MV-4-11 (cell line): ENCODE results near the gene CDH12.
"Not testable (repeated sequence)": the region's sequence is repeated elsewhere in the genome, so short reads cannot be mapped to it uniquely, and the experiment has no call there.

Experiments
- DNase-seq: peaks from one replicate; lab custom pipeline; 2025; lab: John Stamatoyannopoulos, UW

The CDH12 gene

DNA sequence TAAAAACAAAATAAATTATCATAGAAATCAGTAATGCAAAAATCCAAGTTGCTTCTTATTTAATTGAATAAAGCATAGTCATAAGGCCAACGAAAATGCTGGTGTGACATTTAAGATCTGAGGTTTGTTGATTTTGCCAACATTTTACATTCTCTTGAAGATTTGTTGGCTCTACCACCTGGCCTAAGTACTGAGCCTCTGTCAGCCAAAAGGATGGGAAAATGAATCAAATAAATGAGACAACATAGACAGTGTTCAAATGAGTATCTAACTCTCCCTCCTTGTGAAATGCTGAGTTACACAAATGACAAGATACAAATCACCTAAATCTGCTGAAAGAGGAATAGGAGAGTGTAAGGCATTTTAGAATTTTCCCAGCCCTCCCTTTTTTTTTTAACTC, 575.0 kb downstream of the CDH12 start:
- no peak for DNase-seq

DNA sequence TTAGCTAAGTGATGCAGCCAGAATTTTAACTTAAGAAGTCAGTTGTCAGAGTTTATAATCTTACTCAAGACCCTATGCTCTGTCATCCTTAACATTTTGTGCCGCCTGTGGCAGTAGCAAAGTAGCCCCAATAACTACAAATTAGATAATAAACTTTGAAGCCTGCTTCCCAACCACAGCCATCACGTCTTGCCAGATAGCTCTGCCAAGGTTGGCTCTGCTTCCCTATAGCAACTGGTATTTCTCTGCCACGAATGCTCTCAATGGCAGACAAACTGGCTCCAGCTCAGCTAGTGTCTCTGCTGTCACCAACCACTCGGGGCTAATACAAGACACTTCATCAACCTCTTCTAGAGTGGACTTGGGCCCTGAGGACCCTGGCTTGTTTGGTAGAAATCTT, 576.1 kb downstream of the CDH12 start:
- DNase-seq: no peak

DNA sequence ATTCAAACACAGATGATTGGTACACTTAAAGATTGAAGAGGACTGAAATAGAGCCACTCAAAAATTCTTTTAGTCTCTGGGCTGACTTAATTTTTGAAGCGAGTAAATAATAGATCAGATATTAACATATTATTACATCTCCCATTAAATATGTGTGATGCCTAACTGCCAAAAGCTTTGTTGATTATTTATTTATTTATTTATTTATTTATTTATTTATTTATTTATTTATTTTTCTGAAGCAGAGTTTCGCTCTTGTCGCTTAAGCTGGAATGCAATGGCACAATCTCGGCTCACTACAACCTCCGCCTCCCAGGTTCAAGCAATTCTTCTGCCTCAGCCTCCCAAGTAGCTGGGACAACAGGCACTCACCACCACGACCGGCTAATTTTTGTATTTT, 587.3 kb downstream of the CDH12 start:
- not testable (repeated sequence) for DNase-seq

DNA sequence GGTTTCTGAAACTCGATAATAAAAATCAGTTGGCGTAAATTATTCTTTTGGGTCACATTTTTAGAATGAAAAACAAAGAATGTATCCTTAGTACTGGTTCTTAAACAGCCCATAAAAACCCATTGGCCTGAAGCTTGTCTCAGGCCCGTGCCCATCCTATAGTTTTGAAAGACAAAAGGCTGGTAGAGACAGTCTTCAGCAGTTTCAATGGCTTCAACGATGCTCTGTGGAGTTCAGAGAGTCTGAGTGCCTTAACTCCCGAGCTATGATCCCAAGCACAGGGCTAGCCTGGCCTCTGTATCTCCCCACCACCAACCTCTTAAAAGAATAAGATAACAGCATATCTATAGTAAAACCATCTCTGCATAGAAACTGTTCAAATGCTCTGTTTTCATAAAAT, 595.0 kb downstream of the CDH12 start:
- no peak for DNase-seq

DNA sequence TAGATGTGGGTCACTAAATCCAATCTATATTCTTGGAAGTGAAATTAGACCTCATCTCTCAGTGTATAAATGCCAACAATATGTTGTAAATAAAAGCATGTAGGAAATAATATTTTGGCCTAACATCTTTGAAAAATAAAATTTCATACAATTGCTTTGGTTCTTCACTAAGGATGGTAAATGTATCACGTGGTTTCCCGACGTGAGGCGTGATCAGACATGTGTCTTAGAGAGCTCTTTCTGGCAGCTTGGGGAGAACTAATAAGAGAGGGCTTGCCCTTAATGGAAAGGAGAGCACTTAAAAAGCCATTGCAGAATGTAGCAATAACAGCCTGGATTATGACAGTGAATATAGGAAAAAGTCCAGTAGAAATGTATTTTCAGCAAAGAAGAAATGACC, 602.6 kb downstream of the CDH12 start:
- no peak for DNase-seq

DNA sequence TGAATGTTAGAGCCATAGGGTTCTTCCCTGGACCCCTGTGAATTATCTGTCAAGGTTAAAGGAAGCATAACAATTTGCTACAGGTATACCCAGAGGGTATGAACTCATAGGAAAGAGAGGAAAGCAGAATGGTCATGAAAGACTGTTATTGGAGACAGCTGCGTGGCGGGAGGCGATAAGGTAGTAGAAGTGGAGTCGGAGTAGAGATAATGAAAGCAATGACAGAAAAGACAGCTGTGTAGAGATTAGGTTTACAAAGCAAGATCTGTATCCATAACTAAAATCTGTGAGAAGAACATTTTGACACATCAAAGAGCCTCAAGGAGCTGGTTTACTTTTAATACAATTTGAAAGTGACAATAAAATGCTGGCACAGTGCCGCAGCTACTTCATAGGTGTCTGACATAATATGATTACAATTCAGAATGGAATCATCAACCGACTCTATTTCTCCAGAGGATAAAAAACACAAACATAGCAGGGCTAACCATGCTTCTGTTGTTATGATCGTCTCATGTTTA, 603.9 kb downstream of the CDH12 start:
- DNase-seq: no peak

DNA sequence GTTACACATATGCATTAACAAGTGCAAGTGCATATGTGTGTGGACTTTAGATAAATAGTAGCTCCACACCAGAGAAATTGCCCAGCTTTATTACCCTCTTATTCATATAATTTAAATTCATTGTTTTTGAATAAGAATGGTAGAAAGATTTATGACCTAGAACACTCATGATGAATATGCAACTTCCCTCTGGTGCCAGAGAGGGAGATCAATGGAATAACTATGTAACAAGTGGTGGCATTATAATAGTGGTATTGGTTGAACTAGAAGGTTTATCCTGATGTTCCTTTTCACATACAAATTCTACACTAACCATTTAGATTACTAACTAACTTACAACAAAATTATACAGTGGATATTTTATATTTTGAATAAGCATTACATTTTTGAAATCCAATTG, 607.4 kb downstream of the CDH12 start:
- no peak for DNase-seq

DNA sequence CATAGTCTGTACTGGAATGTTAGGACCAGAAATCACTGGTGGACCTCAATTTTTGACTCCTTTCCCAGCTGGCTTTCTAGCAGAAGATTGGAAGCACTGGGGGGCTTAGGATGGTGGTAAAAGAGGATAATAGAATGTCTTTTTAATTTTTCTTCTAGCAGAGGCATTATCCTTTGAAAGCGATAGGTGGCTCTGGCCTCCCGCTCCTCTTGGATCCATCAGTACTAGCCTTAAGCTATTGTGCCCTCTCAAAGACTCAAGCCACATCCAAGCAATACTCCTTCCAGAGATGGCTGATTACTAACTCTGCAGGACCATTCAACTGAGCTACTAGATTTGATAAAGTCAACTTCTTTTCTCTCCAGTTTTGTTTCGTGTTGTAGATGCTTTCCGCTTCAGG, 610.6 kb downstream of the CDH12 start:
- DNase-seq: no peak

DNA sequence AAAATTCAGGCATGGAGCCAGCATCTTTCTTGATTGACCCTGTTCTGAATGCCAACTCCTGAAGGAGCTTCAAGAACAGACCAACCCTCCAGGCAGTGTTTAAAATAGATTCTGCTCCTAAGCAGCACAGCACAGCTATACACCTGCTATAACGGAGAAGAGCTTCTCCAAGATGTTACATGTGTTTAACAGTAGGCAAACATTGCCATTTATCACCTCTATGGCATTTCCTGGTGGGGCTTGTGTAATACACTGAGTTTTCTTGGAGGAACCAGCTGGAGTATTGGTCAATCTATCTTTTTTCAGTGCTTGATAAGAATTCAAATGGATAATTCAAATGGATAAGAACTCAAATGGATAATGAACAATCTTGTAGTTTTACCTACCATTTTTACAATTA, 615.1 kb downstream of the CDH12 start:
- DNase-seq: no peak

DNA sequence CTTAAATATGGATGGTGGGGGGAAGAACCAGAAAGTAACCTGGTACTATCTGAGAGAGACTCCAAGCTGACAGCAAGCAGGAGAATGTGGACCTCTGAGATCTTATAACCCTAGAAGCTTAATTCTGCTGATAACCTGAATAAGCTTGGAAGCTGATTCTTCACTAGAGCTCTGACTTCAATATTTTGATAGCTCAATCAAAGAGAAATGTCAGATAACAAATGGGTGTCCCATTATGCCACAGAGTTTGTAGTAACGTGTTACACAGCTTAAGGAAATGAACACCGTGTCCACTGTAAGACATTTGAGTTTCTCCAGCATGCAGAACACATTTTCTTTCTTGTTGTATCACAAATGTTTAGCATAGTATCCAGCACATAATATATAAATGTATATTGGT, 626.7 kb downstream of the CDH12 start:
- DNase-seq: no peak

DNA sequence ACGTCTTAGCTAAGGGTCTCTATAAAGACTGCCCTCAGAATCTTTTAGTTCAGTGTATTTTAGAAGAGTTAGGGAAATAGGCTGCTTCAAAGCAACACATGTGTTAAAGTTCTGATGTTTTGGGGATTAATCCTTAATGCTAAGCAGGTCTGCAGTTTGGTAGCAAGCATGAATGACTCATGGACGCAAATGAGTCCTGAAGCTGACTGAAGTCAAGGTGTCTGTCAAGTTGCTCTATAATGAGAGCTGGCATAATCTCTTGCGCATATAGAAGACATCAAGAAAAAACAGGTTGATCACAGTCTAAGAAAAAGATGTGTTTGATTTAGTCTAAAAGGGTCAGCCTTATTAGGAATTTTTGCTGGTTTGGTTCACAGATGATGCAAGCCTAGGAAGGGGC, 630.1 kb downstream of the CDH12 start:
- no peak for DNase-seq

DNA sequence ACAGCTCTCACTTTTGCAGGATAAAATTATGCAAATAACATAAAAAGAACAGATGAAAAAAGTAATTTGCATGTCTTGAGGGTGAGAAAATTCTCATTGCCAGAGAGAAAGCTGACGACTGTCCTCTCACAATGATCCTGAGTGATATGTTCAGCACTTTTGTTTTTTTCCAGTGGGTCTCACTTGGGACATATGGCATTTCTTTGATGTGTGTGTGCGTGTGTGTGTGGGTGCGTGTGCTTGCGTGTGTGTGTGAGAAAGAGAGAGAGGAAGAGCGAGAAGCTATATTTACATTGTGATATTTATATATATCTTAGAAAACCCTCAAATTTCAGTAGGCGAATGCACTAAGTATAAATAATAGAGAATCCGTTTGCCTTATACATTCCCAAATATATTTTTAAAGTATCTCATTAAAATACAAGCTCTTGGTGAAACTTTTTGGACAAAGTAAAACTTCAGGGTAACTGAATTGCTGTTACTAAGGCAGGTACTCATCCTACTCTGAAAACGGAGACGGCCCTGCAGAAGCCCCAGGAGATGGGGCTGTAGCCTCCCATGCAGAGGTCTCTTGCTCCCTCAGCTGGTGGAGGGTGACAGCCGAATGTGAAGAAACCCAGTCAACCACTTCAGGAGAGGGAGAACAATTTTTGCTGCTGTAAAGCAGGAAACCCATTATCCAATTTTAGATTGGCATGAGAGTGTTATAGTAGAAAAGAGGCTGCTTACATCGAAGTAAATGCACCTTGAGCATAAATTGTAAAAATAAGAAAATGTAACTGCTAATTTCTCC, 639.2 kb downstream of the CDH12 start:
- DNase-seq: not testable (repeated sequence)

DNA sequence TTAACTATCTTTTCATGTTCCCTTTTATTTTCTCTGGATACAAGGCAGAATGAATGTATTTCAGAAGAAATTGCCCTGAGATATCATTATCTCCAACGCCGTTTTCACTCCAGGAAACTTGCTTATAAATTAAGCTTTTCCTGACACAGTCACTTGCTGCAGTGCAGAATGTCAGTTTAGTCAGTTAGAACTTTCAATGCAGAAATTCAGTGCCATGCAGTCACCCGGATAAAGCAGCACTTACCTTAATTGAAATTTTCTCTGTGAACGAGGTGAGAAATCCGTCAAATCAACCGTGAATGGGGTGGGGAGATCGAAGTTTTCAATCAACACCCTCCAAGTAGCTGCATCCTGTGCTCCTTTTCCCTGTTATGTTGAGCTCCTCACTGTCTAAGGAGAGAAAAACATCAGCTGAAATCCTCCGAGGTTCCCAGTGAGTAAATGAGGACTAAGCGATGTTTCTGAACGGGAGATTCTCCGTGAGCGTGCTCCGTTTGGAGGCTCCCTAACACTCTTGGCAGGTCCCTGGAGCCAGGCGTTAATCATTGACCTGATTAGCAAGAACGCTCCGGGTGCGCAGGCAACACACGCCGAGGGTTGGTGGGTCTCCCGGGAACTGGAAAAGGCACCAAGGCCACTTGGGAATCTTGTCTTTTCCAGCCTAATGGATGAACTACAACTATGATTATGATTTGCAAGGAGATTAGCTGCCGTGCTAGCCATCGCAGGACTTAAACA, 640.7 kb downstream of the CDH12 start:
- not testable (repeated sequence) for DNase-seq

DNA sequence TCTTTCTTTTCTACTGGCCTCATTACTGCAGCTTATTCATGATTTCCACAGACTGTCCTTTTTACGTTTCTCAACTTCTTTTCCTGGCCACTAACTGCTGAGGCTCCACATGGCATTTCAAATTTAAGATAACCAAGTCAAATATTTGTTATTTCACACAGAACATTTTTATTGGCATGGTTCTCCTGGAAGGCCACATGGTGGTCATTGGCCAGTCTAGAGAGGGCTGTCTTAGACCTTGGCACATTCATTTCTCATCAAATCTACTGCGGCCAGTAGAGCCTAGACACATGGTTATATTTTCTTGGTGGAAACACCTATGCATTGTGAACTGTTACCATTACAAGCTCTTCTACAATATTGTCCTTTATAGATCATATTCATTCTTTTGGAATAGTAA, 644.7 kb downstream of the CDH12 start:
- not testable (repeated sequence) for DNase-seq

DNA sequence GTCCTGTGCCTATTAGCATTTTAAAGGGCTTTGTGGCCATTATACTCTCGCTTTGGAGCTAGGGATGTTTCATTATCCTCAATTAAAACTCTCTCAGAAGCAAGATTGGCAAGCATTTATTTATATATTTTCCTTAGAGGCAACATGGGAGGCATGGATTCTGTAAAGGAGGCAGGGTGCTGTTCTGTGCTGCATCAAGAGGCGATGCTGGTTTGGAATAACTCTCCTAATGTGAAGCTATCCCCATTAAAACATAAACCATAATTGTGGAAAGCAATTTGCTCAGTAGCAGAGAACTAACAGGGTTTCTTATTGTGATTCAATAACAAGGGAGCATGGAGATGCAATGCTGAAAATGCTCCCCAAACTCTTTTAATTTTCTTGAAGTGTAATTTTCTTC, 664.5 kb downstream of the CDH12 start:
- DNase-seq: not testable (repeated sequence)

DNA sequence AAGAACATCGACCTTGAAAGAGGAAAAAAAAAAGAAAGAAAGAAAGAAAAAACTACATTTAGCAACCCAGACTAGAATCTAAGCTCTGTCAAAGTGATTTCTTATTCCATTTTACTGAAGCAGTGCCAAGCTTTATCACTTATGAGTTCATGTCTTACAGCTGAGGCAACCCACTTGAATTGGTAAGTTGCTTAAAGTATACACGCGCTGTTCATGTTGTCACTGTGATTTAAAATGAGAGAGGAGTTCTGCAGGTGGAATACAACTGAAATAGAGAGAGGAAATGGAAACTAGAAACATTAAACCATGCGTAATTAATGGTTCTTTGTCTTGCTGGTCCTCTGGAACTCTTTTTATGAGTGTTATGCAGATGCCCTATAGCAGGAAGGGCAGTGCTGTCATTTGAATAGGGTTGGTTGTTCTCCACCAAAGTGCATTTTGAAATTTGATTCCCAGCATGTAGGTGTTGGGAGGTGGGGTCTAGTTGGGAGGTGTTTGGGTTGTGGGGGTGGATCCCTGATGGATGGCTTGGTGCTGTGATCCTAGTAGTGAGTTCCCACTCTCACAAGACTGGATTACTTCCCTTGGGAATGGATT, 665.4 kb downstream of the CDH12 start:
- not testable (repeated sequence) for DNase-seq

DNA sequence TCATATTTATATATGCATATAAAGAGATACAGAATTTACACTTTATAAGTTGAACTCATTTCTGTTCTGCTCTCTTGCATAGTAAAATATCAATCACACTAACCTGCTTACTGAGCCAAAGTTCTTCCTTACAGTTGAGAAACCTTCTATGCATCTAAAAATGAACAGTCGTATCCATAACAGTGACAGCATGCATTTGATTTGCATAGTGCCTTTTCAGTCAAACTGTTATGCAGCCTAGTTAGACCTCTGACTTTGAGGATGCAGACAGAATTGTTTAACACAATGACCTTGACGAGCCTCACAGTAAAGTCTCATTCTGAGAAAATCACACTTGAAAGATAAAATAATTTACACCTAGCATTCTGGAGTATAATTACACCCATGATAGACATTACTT, 683.9 kb downstream of the CDH12 start:
- not testable (repeated sequence) for DNase-seq

DNA sequence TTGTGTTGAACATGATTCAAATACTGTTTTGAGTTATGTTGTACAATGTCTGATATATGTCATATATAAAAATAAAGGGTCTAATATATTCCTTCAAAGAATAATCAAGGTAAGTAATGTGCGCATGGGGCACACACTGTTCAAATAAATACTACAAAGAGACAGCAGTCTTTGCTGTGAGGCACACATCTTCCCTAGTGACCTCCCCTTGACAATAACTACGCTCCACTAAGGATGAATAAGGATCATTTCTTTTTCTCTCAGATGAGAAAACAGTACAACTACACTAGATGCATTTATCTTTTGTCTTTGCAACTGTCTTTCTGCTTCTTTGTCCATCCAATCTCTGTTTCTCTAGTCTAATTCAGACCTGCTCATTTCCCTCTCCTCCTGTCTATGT, 684.4 kb downstream of the CDH12 start:
- not testable (repeated sequence) for DNase-seq

DNA sequence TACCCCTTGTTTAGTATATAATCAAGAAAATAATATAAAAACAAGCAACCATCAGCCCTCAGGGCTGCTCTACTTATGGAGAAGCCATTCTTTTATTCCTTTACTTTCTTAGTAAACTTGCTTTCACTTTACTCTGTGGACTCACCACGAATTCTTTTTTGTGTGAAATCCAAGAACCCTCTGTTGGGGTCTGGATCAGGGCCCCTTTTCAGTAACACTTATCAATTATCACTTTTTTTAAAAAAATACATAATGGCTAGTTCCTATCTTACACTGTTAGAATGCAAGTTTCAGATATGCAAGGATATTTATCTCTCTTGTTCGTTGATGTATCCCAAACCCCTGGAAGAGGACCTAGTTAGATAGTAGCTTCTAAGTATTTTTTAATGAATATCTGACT, 687.2 kb downstream of the CDH12 start:
- not testable (repeated sequence) for DNase-seq

DNA sequence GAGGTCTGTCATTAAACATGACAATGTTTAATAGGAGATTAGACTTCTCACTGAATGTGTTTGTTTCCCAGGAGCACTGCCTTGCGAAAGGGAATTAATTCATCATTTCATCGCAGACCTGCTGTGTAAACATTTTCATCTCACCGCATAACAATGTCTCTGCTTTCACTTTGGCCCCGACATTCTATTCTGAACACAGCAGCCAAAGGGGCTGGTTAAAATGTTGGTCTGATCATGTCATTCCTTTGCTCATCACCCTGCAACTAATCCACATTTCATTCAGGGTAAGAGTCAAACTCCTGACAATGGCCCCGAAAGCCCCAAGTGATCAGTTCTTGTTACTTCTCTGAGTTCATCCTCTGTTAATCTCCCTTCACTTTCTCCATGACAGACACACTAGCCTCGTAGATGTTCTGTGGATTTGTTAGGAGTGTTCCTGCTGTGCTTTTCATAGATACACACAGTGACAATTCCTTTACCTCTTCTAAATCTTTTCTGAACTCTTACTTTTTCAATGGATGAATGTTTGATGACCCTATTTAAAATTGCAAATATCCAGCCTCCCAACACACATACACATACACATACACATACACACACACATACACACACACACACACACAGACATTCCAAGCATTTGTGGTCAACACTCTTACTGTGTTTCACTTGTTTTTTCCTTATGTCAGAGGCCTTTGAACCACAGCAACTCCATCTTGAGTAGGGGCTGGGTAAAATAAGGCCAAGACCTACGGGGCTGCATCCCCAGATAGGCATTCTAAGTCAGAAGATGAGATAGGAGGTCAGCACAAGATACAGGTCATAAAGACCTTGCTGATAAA, 688.0 kb downstream of the CDH12 start:
- DNase-seq: not testable (repeated sequence)

DNA sequence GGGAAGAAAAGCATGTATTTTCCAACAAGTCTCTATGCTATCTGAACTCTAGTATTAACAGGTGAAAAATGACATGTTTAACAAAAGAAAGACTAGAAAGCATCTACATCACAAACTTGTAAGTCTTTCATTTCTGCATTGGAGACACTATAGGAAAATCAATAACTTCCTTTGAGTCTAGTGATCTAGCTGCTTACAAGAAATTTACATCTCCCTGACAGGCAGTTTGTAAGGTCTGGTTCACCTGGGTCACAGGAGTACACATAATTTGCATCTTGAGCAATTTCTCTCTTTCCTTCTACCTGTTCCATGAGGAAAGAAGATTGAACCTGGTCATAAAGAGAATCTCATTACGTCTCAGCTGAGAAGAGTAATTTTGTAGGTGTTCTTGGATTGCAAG, 696.2 kb downstream of the CDH12 start:
- not testable (repeated sequence) for DNase-seq

DNA sequence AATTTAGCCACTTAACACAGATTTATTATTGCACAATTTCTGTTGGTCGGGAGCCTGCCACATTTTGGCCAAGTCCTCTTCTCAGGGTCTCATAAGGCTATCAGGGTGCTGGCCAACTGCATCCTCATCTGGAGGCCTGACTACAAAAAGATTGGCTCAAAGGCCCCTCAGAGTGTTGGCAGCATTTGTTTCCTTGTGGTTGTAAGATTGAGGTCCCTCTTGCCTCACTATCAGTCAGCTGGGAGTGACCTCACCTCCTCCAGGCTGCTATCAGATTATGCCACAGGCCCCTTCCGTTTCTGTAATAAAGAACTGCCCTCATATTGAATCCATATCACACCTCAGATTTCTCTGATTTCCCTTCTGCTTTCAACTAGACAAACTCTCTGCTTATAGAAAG, 698.4 kb downstream of the CDH12 start:
- DNase-seq: not testable (repeated sequence)
